B cell (primary cell): ENCODE results near the gene DDI2. TPM values are rescaled to one million over a fixed set of nuclear protein-coding genes. Genes with fewer than 3 reads are reported as not detected.
A peak's percentile ranks its signal among the peaks of the same experiment; 100 is the strongest.

Experiments used
- ATAC-seq: fragments of 200-7000 bp; cut with Tn5 transposase; one replicate; pipeline ENCODE4 v1.10.0; 2021; ENCODE audit warnings: low read depth, mild to moderate bottlenecking, moderate number of reproducible peaks, moderate library complexity
- CTCF ChIA-PET: fragments of 350-600 bp; sonication (Branson Sonifier 250); formaldehyde crosslinking; loops from one replicate; lab custom pipeline; 2021; ENCODE audit warnings: antibody characterized with exemption, inconsistent platforms; lab: Charles Lee
- POLR2A ChIA-PET: fragments of 350-600 bp; sonication (Branson Sonifier 250); formaldehyde crosslinking; loops from one replicate; lab custom pipeline; 2021; ENCODE audit warnings: antibody characterized with exemption; lab: Charles Lee
- DNase-seq: peaks from one replicate; pipeline ENCODE4 v3.0.0; 2013
- H2AFZ ChIP-seq: 2 replicates; pipeline ENCODE4 v1.6.1; 2012; ENCODE audit warnings: mild to moderate bottlenecking, low read depth, low read length; ENCODE audit not compliant: insufficient read depth, poor library complexity, severe bottlenecking
- H3K27ac ChIP-seq, 2 donors: 1 replicate in 1 of 2; 2 replicates in 1 of 2; pipeline ENCODE4 v1.5.1; 2012 to 2013; ENCODE audit warnings: low read length in 2 of 2, mild to moderate bottlenecking in 2 of 2, moderate library complexity in 1 of 2
- H3K27me3 ChIP-seq, 4 experiments: fragments of 200-600 bp in 1 of 4; sonication (generic) in 1 of 4; replicated peaks in 1 of 4; 1 replicate in 2 of 4; 2 replicates in 2 of 4; pipeline versions ENCODE4 v1.6.1 to v1.7.0; 2013 to 2016; ENCODE audit warnings: low read length in 3 of 4, mild to moderate bottlenecking in 2 of 4, mixed read lengths in 1 of 4, moderate library complexity in 1 of 4; ENCODE audit not compliant: insufficient read depth in 4 of 4, control insufficient read depth in 3 of 4; ENCODE audit errors: control extremely low read depth in 1 of 4
- H3K36me3 ChIP-seq, 2 experiments: replicated peaks in 1 of 2; 1 replicate in 1 of 2; 2 replicates in 1 of 2; pipeline versions ENCODE4 v1.6.1 to v1.7.1; 2013; ENCODE audit warnings: low read length in 1 of 2; ENCODE audit not compliant: insufficient read depth in 2 of 2, control insufficient read depth in 1 of 2; ENCODE audit errors: control extremely low read depth in 1 of 2, extremely low read depth in 1 of 2
- H3K4me1 ChIP-seq, 2 donors: fragments of 200-600 bp in 1 of 2; sonication (generic) in 1 of 2; 1 replicate in 1 of 2; 2 replicates in 1 of 2; pipeline versions ENCODE4 v1.5.1 to v1.6.1; 2013 to 2017; ENCODE audit warnings: low read length in 2 of 2; ENCODE audit not compliant: control insufficient read depth in 2 of 2, insufficient read depth in 2 of 2
- H3K4me2 ChIP-seq: replicated peaks from 2 replicates; pipeline ENCODE3; 2012; ENCODE audit warnings: mild to moderate bottlenecking, low read depth, low read length; ENCODE audit not compliant: poor library complexity, severe bottlenecking
- H3K4me3 ChIP-seq, 5 experiments: fragments of 200-600 bp in 1 of 5; sonication (generic) in 1 of 5; 1 replicate in 3 of 5; 2 replicates in 2 of 5; pipeline versions ENCODE4 v1.5.1 to v1.7.0; 2011 to 2016; ENCODE audit warnings: low read length in 4 of 5, mild to moderate bottlenecking in 4 of 5, low read depth in 2 of 5, control low read depth in 1 of 5, moderate library complexity in 1 of 5; ENCODE audit not compliant: insufficient read depth in 1 of 5; ENCODE audit errors: control extremely low read depth in 1 of 5, extremely low read depth in 1 of 5
- H3K79me2 ChIP-seq: fragments of 200-600 bp; sonication (generic); one replicate; pipeline ENCODE4 v1.6.0; 2016; ENCODE audit warnings: low read length; ENCODE audit not compliant: control insufficient read depth, insufficient read depth
- H3K9ac ChIP-seq: fragments of 200-600 bp; sonication (generic); 2 replicates; pipeline ENCODE4 v1.6.1; 2017; ENCODE audit warnings: mild to moderate bottlenecking, low read length, moderate library complexity
- H3K9me3 ChIP-seq, 3 donors: one replicate each; pipeline versions ENCODE4 v1.6.1 to v1.7.1; 2013; ENCODE audit warnings: low read length in 2 of 3; ENCODE audit not compliant: control insufficient read depth in 2 of 3, insufficient read depth in 1 of 3; ENCODE audit errors: control extremely low read depth in 1 of 3
- H4K20me1 ChIP-seq: 2 replicates; pipeline ENCODE4 v1.6.0; 2012; ENCODE audit warnings: mild to moderate bottlenecking, low read length; ENCODE audit not compliant: insufficient read depth, control insufficient read depth, poor library complexity, severe bottlenecking
- H3K27ac Mint-ChIP-seq: one replicate; pipeline ENCODE4 v1.8.0; 2021; ENCODE audit warnings: mixed read lengths
- H3K27me3 Mint-ChIP-seq: one replicate; pipeline ENCODE4 v1.8.0; 2021; ENCODE audit warnings: mixed read lengths
- H3K4me1 Mint-ChIP-seq: one replicate; pipeline ENCODE4 v1.8.0; 2021; ENCODE audit warnings: mixed read lengths
- H3K4me3 Mint-ChIP-seq: one replicate; pipeline ENCODE4 v1.8.0; 2021; ENCODE audit warnings: mixed read lengths
- H3K9me3 Mint-ChIP-seq: one replicate; pipeline ENCODE4 v1.8.0; 2022; ENCODE audit warnings: mixed read lengths; ENCODE audit not compliant: insufficient read depth
- EZH2 ChIP-seq: IDR thresholded peaks from 2 replicates; pipeline ENCODE4 v1.6.1; 2012; ENCODE audit warnings: borderline replicate concordance, low read depth, mild to moderate bottlenecking, moderate library complexity, low read length; ENCODE audit not compliant: insufficient read depth, poor library complexity, severe bottlenecking
- WGBS: methylation state at CpG from one replicate; pipeline ENCODE4 v1.1.5; 2013; ENCODE audit warnings: missing lambda C conversion rate; ENCODE audit not compliant: insufficient coverage; 5-methylcytosine and 5-hydroxymethylcytosine counted together
- intact Hi-C: fragments of 100-400 bp; cut with micrococcal nuclease; formaldehyde crosslinking; loops from one replicate; pipeline ENCODE4 v1.10.0; 2022
- polyA plus RNA-seq: library from polyadenylated mRNA; depleted of rRNA; stranded (reverse); fragments of >200 nt; gene quantifications from 2 replicates; pipeline ENCODE4 v1.2.3, GENCODE V29; 2012
- total RNA-seq, 2 donors: library from RNA; stranded (reverse); fragments of 120-200 nt in 1 of 2; gene quantifications; 1 replicate in 1 of 2; 2 replicates in 1 of 2; pipeline versions ENCODE4 v1.2.3 to v1.2.4, GENCODE V29; 2013 to 2022
- TF ChIP-seq, protein P1 (sequence below): fragments of 200-600 bp; IDR thresholded peaks from one replicate; pipeline ENCODE4 v1.8.0; 2022; ENCODE audit warnings: antibody characterized with exemption, mild to moderate bottlenecking

The DDI2 gene
- total and polyA plus RNA-seq, 2 donors (not counting 1 experiment from before 2014, with no cell fraction given) = 8.5 to 61.0 TPM

DNA sequence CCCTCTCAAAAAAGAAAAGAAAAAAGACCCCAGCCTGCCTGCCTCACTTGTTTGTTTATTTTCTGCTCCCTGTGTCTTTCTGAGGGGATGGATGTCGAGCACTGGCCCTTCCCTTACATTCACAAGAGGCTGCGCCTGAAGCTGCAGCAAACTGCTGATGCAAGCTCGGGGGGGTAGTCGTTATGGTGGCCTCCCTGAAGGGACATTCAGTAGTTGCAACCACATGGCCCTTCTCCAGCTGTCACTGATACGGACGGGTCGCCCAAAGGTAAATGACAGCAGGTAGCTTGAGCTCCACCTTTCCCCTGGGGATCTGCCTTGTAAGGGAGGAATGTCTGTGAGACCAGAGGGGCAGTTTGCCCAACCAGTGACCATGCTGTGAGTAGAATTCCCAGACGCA is 84.5 kb downstream of the DDI2 start:
- H3K4me1 ChIP-seq = peaks cover 20 to 31% of the 10 kb centered on the region in 2 donors
- no peak overlapping the region for H3K27ac ChIP-seq
- Mint-ChIP-seq H3K9me3 (no peaks in the 10 kb centered on the region), H3K4me1 (peaks cover 46% of the 10 kb centered on the region), H3K4me3 (no peak overlapping the region), H3K27ac (peak overlapping the region; percentile 70), H3K27me3 (no peaks in the 10 kb centered on the region)
- no peak for DNase-seq
- H3K9ac ChIP-seq = no peak overlapping the region
- H2AFZ ChIP-seq = no peak overlapping the region
- H3K4me3 ChIP-seq = no peak overlapping the region
- H3K36me3 ChIP-seq = peaks cover 3 to 18% of the 10 kb centered on the region in 2 experiments
- no peaks in the 10 kb centered on the region for H3K9me3 ChIP-seq
- no peak for TF ChIP-seq EZH2
- TF ChIP-seq, protein P1, sequence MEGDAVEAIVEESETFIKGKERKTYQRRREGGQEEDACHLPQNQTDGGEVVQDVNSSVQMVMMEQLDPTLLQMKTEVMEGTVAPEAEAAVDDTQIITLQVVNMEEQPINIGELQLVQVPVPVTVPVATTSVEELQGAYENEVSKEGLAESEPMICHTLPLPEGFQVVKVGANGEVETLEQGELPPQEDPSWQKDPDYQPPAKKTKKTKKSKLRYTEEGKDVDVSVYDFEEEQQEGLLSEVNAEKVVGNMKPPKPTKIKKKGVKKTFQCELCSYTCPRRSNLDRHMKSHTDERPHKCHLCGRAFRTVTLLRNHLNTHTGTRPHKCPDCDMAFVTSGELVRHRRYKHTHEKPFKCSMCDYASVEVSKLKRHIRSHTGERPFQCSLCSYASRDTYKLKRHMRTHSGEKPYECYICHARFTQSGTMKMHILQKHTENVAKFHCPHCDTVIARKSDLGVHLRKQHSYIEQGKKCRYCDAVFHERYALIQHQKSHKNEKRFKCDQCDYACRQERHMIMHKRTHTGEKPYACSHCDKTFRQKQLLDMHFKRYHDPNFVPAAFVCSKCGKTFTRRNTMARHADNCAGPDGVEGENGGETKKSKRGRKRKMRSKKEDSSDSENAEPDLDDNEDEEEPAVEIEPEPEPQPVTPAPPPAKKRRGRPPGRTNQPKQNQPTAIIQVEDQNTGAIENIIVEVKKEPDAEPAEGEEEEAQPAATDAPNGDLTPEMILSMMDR = no peak
- no peak overlapping the region for H3K4me2 ChIP-seq
- WGBS = 96% methylated on average over 8 of the region's 8 CpGs
- ChIA-PET POLR2A (interaction anchor here (0.6 kb wide), 1 partner anchor 9 kb away, joined by 5 read pairs; no protein-coding TSS in a partner anchor), CTCF (interaction anchor here (0.7 to 1.1 kb wide), 2 partner anchors 10 to 46 kb away, joined by 3 to 4 read pairs; no protein-coding TSS in a partner anchor)
- peaks cover 63% of the 10 kb centered on the region for H4K20me1 ChIP-seq
- intact Hi-C loops = no loop called here
- no peak for ATAC-seq
- no peaks in the 10 kb centered on the region for H3K27me3 ChIP-seq
- peaks cover 77% of the 10 kb centered on the region for H3K79me2 ChIP-seq

DNA sequence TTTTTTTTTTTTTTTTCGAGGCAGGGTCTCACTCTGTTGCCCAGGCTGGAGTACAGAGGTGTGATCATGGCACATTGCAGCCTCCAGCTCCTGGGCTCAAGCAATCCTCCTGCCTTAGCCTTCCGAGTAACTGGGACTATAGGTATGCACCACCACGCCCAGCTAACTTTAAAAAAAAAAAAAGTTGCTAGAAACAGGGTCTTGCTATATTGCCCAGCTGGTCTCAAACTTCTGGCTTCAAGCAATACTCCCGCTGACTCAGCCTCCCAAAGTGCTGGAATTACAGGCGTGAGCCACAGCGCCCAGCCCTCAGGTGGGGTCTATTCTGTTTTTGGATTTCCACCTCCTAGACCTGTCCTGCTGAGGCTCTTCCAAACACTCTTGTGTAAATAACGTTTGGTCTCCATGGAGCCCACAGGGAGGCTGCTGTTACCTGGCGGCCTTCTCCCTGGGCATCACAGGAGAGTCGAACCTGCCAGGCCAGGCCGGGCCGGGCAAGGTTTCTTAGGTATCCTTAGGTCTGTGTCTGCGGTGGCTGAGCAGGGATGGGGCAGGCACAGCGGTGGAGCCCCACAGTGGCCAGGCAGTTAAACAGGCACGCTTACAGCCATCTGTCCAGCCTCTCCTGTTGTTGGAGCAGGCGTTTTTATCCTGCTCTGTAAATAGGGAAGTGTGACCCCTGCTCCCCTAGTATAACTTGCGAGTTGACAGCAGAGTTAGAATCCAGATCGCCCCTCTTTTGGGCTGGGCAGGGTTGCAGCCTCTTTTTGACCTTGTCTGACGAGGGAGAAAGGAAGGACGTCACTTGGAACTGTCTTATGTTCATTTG is 85.7 kb downstream of the DDI2 start:
- no peaks in the 10 kb centered on the region for H3K9me3 Mint-ChIP-seq
- H3K27ac Mint-ChIP-seq = no peak overlapping the region
- no peak overlapping the region for H3K4me3 Mint-ChIP-seq
- no peak for TF ChIP-seq EZH2
- TF ChIP-seq, protein P1 = no peak
- Histone ChIP-seq H3K36me3 (peaks cover 3 to 18% of the 10 kb centered on the region in 2 experiments), H3K9ac (no peak overlapping the region), H2AFZ (no peak overlapping the region), H3K79me2 (peaks cover 88% of the 10 kb centered on the region), H3K4me2 (no peak overlapping the region), H4K20me1 (peaks cover 75% of the 10 kb centered on the region), H3K4me1 (peaks cover 12 to 23% of the 10 kb centered on the region in 2 donors), H3K4me3 (no peak overlapping the region), H3K9me3 (no peaks in the 10 kb centered on the region), H3K27me3 (no peaks in the 10 kb centered on the region), H3K27ac (no peak overlapping the region)
- CTCF ChIA-PET = interaction anchor here (0.7 to 1.1 kb wide), 2 partner anchors 11 to 47 kb away, joined by 3 to 4 read pairs; no protein-coding TSS in a partner anchor
- POLR2A ChIA-PET = interaction anchor here (0.8 kb wide), 1 partner anchor 18 kb away, joined by 3 read pairs; no protein-coding TSS in a partner anchor
- H3K4me1 Mint-ChIP-seq = peaks cover 38% of the 10 kb centered on the region
- no peak for DNase-seq
- 95% methylated on average over 16 of the region's 19 CpGs for WGBS
- no peaks in the 10 kb centered on the region for H3K27me3 Mint-ChIP-seq
- intact Hi-C loops = no loop called here
- ATAC-seq = no peak
